Colonic mucosa (tissue), 4 donors: Measurements from ENCODE around the gene PFDN1. TPM values are rescaled to one million over a fixed set of nuclear protein-coding genes. Genes with fewer than 3 reads are reported as not detected.

ENCODE experiments used
- DNase-seq: peaks from one replicate; pipeline ENCODE4 v3.0.0-alpha.2; 2020
- H3K27ac ChIP-seq: fragments of 200-600 bp; one replicate; pipeline ENCODE4 v1.8.0; 2021
- H3K27me3 ChIP-seq: fragments of 200-600 bp; one replicate; pipeline ENCODE4 v1.8.0; 2021
- H3K36me3 ChIP-seq: fragments of 200-600 bp; one replicate; pipeline ENCODE4 v1.8.0; 2021
- H3K4me1 ChIP-seq: fragments of 200-600 bp; one replicate; pipeline ENCODE4 v1.8.0; 2021; ENCODE audit warnings: mild to moderate bottlenecking
- H3K4me3 ChIP-seq: fragments of 200-600 bp; one replicate; pipeline ENCODE4 v1.8.0; 2021
- H3K9ac ChIP-seq, 2 donors: one replicate each; pipeline ENCODE4 v1.7.0; 2013; ENCODE audit warnings: control low read depth in 2 of 2, low read depth in 2 of 2, low read length in 2 of 2
- H3K9me3 ChIP-seq: fragments of 200-600 bp; one replicate; pipeline ENCODE4 v1.8.0; 2021
- CTCF ChIP-seq: fragments of 200-600 bp; IDR thresholded peaks from one replicate; pipeline ENCODE4 v1.8.0; 2022; ENCODE audit warnings: antibody characterized with exemption, mild to moderate bottlenecking
- intact Hi-C: fragments of 100-400 bp; cut with DNase I; formaldehyde crosslinking; loops from one replicate; pipeline ENCODE4 v1.14.1; 2022
- total RNA-seq, 2 donors: library from RNA; stranded (reverse); fragmentation: NEBNext Ultra II Directional in 1 of 2; extraction: Animal tissue kit (Norgen Biotek cat#: 25700) in 1 of 2; gene quantifications; one replicate each; pipeline ENCODE4 v1.2.1, GENCODE V29; 2021
- donor health status: healthy.
- donor health status: DM: no; HTN: no; CAD: no.
- donor health status: DM: no; HTN: no; CAD: no.

PFDN1 gene
- total RNA-seq, 2 donors from 2014 or later: 41.2 to 41.4 TPM

GRCh38 chr5:140249536-140249935, 53.4 kb downstream of the PFDN1 start:
- DNase-seq: no peak
- H3K27me3 ChIP-seq: no peaks in the 10 kb centered on the region
- no peak overlapping the region for H3K9ac ChIP-seq
- no peak overlapping the region for H3K27ac ChIP-seq
- peaks cover 3% of the 10 kb centered on the region for H3K4me1 ChIP-seq
- H3K9me3 ChIP-seq: no peaks in the 10 kb centered on the region
- intact Hi-C loops: no loop called here
- no peak overlapping the region for H3K4me3 ChIP-seq
- no peaks in the 10 kb centered on the region for H3K36me3 ChIP-seq
- no peak for TF ChIP-seq CTCF

GRCh38 chr5:140248414-140248813, 54.5 kb downstream of the PFDN1 start:
- intact Hi-C loops: no loop called here
- H3K4me3 ChIP-seq: no peak overlapping the region
- no peak overlapping the region for H3K27ac ChIP-seq
- no peak overlapping the region for H3K9ac ChIP-seq
- H3K27me3 ChIP-seq: no peaks in the 10 kb centered on the region
- H3K36me3 ChIP-seq: no peaks in the 10 kb centered on the region
- no peaks in the 10 kb centered on the region for H3K4me1 ChIP-seq
- no peak for TF ChIP-seq CTCF
- no peak for DNase-seq
- no peaks in the 10 kb centered on the region for H3K9me3 ChIP-seq

- Histone ChIP-seq H3K4me3 (no peak overlapping the region), H3K4me1 (peaks cover 5% of the 10 kb centered on the region), H3K36me3 (no peaks in the 10 kb centered on the region), H3K9ac (no peak overlapping the region), H3K27ac (no peak overlapping the region), H3K27me3 (no peaks in the 10 kb centered on the region), H3K9me3 (no peaks in the 10 kb centered on the region)
- DNase-seq: no peak
- no peak for TF ChIP-seq CTCF
- intact Hi-C loops: loop anchor here (2.0 kb wide), 1 partner anchor 104 kb away; no protein-coding TSS in a partner anchor
Observed at GRCh38 chr5:140246378-140247122, 56.4 kb downstream of the PFDN1 start.

- intact Hi-C loops: loop anchor here (2.0 kb wide), 1 partner anchor 105 kb away; no protein-coding TSS in a partner anchor
- no peak for TF ChIP-seq CTCF
- no peak overlapping the region for H3K4me3 ChIP-seq
- H3K36me3 ChIP-seq: no peaks in the 10 kb centered on the region
- H3K4me1 ChIP-seq: peaks cover 11% of the 10 kb centered on the region
- DNase-seq: no peak
- no peaks in the 10 kb centered on the region for H3K27me3 ChIP-seq
- no peak overlapping the region for H3K9ac ChIP-seq
- H3K9me3 ChIP-seq: no peaks in the 10 kb centered on the region
- no peak overlapping the region for H3K27ac ChIP-seq
Observed at GRCh38 chr5:140245926-140246325, 57.0 kb downstream of the PFDN1 start.

- Histone ChIP-seq H3K36me3 (no peaks in the 10 kb centered on the region), H3K4me1 (peaks cover 16% of the 10 kb centered on the region), H3K4me3 (no peak overlapping the region), H3K27ac (no peak overlapping the region), H3K9me3 (no peaks in the 10 kb centered on the region), H3K9ac (no peak overlapping the region), H3K27me3 (no peaks in the 10 kb centered on the region)
- no peak for DNase-seq
- intact Hi-C loops: no loop called here
- no peak for TF ChIP-seq CTCF
Observed at GRCh38 chr5:140245341-140245740, 57.6 kb downstream of the PFDN1 start.
